Activated CD4-positive, alpha-beta T cell treated with anti-CD3 and anti-CD28 coated beads, Interleukin-10, Interleukin-2, amounts not matched to agents 100 ng/mL and 50 ng/mL, durations not matched to agents 16 hours and 8 hours (primary cell): Measurements from ENCODE around the gene UBP1.
"Not testable (repeated sequence)": the region's sequence is repeated elsewhere in the genome, so short reads cannot be mapped to it uniquely, and the experiment has no call there.

ENCODE experiments used
- DNase-seq: peaks from one replicate; pipeline ENCODE4 v3.0.0-alpha.2; 2020

The UBP1 gene

DNA sequence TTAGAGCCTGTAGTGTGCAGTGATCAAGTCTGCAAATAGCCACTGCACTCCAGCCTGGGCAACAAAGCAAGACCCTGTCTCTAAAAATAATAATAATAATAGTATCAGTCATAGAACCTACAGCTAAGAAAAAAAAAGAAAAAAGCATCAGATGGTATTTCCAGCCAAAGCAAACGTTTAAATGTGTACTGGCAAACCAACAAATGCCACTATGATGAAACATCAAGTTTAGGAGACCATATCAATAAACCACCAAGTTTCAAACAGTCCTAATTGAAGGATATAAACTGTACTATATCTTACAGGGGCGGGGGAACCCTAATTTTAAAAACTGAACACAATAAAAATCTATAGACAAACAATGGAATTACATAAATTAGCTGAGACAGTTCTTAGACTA is 6.4 kb downstream of the UBP1 start:
- DNase-seq, result no peak

DNA sequence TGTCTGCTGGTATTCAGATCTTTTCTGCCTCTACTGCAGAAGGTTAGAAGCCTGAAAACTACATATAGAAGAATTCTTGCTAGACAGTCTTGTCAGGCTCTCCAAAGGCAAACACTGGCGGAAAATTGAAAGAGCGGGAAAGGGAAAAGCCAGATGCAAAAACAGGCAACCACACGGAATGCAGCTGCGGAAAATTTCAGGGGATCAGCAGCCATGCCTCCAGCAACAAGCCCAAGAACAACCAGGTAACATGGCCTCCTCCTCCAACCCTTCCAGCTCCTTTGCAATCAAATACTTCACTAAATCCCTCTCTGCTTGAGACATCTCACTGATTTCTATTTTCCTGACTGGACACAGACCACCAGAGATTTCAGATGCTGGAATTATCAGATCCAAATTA is 9.6 kb downstream of the UBP1 start:
- DNase-seq, result no peak

- no peak for DNase-seq
Measured at GRCh38 chr3:33430061-33430460, 10.1 kb downstream of the UBP1 start.

GRCh38 chr3:33429306-33429705 is 10.9 kb downstream of the UBP1 start:
- DNase-seq, result not testable (repeated sequence)

GRCh38 chr3:33428734-33429133 is 11.5 kb downstream of the UBP1 start:
- no peak for DNase-seq

- DNase-seq, result no peak
Measured at GRCh38 chr3:33426630-33427317, 13.4 kb downstream of the UBP1 start.

- DNase-seq, result no peak
Measured at GRCh38 chr3:33426068-33426467, 14.1 kb downstream of the UBP1 start.

GRCh38 chr3:33425453-33425852 is 14.8 kb downstream of the UBP1 start:
- DNase-seq, result no peak

DNA sequence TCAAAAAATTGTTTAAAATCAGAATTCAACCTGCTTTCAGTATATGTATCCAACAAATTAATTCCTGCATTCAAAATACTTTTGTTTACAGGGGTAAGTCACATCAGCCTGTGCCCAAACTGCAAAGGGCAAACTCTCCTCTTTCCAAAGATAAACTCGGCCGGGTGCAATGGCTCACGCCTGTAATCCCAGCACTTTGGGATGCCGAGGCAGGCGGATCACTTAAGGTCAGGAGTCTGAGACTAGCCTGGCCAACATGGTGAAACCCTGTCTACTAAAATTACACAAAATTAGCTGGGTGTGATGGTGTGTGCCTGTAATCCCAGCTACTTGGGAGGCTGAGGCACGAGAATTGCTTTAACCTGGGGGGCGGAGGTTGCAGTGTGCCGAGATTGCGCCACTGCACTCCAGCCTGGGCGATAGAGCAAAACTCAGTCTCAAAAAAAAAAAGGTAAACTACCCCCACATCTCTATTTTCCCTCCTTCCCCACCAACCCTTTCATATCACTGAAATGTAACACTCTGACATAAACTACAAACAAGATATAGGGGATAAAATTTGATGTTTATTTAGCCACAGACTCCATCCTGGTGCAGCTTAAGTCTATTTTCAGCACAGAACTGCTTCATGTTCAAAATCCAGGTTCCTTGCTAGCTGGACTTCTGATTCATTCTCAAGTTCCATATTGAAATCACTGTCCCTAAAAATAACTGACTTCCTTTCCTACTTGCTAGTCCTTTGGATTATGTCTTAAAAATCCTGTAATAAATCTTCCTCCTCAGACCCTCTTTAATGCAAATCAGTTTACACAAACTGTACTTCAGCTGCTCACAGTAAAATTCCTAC is 15.4 kb downstream of the UBP1 start:
- DNase-seq, result no peak

- DNase-seq, result no peak
Measured at GRCh38 chr3:33420966-33421365, 19.2 kb downstream of the UBP1 start.

GRCh38 chr3:33419948-33420347 is 20.3 kb downstream of the UBP1 start:
- no peak for DNase-seq

DNA sequence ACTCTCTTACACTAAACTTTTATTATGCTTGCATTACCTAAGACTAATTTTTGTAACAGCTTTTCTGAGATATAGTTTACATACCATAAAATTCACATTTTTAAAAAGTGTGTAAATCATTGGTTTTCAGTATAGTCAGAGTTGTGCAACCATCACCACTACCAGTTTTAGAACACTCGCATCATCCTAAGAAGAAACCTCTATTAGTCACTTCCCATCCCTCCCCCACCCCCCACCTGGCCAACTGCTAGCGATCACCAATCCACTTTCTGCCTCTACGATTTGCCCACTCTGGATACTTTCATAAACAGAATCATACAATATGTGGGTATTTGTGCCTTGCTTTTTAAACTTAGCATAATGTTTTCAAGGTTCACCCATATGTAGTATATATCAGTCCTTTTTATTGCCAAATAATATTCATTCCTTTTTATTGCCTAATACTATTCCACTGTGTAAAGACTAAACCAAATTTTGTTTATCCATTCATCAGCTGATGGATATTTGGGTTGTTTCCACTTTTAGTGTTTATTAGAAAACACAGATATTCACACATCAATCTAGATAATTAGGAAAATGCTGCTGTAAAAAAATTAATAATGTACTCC is 23.0 kb downstream of the UBP1 start:
- DNase-seq, result peak; percentile 67

DNA sequence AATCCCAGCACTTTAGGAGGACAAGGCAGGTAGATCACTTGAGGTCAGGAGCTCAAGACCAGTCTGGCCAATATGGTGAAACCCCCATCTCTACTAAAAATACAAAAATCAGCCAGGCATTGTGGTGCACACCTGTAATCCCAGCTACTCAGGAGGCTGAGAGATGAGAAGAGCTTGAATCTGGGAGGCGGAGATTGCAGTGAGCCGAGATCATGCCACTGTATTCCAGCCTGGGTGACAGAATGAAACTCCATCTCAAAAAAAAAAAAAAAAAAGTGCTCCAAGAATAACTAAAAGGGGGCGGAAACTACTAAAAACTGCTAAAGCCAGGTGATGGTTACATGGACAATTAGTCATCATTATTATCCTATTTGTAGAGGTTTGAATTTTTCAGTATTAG is 29.4 kb downstream of the UBP1 start:
- not testable (repeated sequence) for DNase-seq

DNA sequence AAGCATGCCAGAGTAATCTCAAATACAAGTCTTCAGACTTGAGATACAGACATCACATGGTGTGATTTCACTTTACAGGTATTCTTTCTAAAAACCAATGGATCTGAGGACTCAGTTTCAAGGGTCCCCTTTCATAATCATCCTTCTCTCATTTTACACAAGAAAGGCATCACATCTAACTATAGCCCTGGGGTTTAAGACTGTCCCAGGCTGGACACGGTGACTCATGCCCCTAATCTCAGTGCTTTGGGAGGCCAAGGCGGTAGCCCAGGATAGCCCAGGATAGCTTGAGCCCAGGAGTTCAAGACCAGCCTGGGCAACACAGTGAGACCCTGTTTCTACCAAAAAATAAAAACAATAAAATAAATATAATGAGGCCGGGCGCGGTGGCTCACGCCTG is 36.4 kb downstream of the UBP1 start:
- no peak for DNase-seq

DNA sequence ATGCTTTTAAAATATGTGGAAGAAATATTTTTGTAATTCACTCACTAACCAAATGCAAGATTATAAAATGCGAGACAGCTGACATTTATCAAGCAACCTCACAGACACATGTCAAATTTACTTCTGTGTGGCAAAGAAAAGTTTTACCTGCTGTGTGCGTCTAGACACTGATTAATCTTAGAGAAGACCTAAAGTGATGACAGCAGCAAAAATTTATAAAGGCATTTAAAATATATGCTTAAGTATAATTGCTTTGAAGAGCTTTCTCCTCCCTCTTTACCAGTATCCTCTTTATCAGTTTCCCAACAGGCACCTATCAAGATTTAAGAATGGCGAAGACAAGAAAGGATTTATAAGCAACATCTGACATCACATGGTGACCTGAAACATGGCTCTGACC is 37.3 kb downstream of the UBP1 start:
- DNase-seq, result no peak

DNA sequence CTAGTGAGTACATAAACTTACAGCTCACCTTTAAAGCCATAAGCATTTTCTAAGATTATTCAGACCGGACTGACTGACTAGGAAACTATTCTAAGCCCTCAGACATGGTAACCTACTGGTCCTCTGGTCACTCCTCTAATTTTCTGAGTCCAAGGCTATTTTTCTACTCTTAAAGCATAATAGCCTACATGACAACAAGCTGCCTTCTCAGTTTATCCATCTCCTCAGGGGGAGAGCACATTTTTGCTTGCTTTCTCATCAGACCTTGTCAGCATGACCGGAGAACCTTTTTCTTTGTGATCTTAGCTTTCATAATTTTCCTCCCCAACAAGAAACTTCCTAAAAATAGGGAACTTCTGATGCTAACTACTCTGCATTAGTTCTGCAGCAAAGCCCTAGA is 38.4 kb downstream of the UBP1 start:
- DNase-seq, result no peak

GRCh38 chr3:33398410-33398809 is 41.8 kb downstream of the UBP1 start:
- DNase-seq, result no peak

- DNase-seq, result no peak
Measured at GRCh38 chr3:33395900-33396299, 44.3 kb downstream of the UBP1 start.

DNA sequence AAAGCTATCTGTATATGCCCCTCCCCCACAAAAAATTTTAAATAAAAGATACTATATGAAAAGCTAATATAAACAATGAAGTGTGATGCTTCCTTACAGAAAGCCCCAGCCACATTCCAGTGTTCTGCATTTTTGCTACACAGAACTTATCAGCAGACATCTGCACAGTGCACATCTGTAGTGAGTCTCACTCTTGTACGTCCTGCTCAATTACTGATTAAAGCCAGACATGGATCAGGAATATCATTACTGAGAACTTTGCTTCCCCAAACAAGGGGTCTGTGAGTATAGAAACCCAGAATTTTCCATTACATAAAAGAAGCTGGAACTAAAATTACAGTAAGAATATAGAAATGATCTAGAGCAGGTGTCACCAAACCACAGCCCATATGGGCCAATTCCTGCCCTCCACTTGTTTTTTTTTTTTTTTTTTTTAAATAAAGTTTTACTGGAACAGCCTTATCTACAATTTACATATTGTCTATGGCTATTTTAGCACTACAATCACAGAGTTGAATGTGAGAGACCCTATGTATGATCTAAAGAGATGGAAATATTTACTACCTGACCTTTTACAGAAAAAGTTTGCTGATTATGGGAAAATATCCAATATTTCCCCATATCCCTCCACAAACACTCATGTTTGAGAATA is 45.7 kb downstream of the UBP1 start:
- DNase-seq, result no peak

DNA sequence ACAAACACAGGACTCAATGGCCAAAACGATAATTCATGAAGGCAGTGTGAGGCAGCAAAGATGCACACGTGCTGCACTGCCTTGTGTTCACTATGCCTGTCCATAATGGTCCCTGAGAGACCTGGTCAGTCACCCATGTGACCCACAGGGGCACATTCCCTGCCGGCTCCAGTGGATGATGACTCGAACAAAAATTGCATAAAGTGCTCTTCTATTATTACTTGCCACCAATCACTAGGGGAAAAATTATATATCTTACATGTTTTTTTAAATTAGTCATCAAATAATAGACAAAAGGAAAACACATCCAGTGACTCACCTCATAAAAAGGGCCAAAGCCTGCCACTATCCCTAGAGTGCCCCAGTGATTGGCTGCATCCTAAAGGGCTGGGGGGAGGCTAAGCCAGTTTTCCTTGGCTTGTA is 47.5 kb downstream of the UBP1 start:
- DNase-seq, result no peak

DNA sequence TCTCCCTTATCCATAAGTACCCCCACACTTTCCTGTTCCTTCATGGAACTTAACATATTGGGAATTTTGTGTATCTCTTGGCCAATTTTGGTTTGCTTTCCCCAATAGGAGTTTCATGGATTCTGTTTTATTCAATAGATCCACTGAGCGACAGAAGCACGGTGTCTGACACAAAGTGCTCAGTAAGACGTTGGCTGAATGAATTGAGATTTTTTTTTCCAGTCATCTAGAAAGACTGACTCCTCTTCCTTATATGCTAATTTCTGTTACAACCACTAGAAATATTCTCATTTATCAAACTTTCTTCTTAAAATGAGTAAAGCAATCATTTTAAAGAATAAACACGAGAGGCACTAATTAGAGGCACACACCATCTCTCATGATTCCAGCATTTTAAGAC is 48.1 kb downstream of the UBP1 start:
- no peak for DNase-seq

DNA sequence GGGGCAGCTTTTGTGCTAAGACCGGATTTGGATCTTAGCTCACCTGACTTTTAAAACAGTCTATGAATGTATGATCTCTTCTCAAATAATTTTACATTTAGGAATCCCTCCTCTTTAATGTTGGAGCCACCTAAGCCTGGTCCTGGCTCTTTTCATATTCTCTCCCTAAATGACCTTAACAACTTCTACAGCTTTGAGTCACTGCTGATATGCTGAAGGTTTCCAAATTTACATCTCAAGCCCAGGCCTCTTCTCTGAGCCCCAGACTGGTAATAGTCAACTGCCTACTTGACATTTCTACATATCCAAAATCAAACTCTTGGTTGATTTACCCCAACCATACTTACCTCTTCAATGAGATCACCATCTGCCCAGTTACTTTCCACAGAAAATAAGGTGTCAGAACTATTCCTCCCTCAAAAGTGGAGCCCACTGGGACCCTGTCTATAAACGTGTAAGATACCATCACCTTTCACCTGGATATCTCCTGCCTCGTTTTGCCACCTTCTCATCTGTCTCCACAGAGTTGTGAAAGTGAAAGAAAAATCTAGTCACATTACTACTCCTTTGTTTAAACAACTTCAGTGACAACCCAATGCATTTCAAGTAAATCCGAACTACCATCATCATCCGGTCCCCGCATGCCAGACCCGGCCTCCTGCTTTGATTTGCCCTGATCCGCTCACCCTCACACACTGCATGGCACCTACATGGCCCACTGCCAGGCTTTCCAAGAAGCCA is 48.8 kb downstream of the UBP1 start:
- DNase-seq, result no peak

GRCh38 chr3:33389908-33390307 is 50.3 kb downstream of the UBP1 start:
- DNase-seq, result no peak
